Smooth muscle cell (in vitro differentiated cells): ENCODE data around the gene CD151. TPM values are rescaled to one million over a fixed set of nuclear protein-coding genes. Genes with fewer than 3 reads are reported as not detected.

ENCODE experiments used
- DNase-seq: peaks from one replicate; lab custom pipeline; 2025; ENCODE audit not compliant: unreplicated experiment; lab: John Stamatoyannopoulos, UW
- H2AFZ ChIP-seq: fragments of 200-600 bp; sonication (generic); 2 replicates; pipeline ENCODE4 v1.6.0; 2016; ENCODE audit warnings: antibody characterized with exemption, low read depth, mild to moderate bottlenecking
- H3F3A ChIP-seq: fragments of 200-600 bp; sonication (generic); 2 replicates; pipeline ENCODE4 v1.6.0; 2017; ENCODE audit warnings: antibody characterized with exemption, low read depth
- H3K27ac ChIP-seq: fragments of 200-600 bp; sonication (generic); 2 replicates; pipeline ENCODE4 v1.5.1; 2016; ENCODE audit warnings: low read depth, mild to moderate bottlenecking
- H3K27me3 ChIP-seq: fragments of 200-600 bp; sonication (generic); 2 replicates; pipeline ENCODE4 v1.6.1; 2016; ENCODE audit warnings: low read depth, mild to moderate bottlenecking
- H3K36me3 ChIP-seq: fragments of 200-600 bp; sonication (generic); 2 replicates; pipeline ENCODE4 v1.5.1; 2016; ENCODE audit warnings: low read depth
- H3K4me1 ChIP-seq: fragments of 200-600 bp; sonication (generic); 2 replicates; pipeline ENCODE4 v1.5.1; 2016; ENCODE audit warnings: low read depth
- H3K4me2 ChIP-seq: fragments of 200-600 bp; sonication (generic); 2 replicates; pipeline ENCODE4 v1.6.0; 2016; ENCODE audit warnings: mild to moderate bottlenecking
- H3K4me3 ChIP-seq: fragments of 200-600 bp; sonication (generic); 2 replicates; pipeline ENCODE4 v1.5.1; 2016; ENCODE audit warnings: mild to moderate bottlenecking
- H3K79me2 ChIP-seq: fragments of 200-600 bp; sonication (generic); 2 replicates; pipeline ENCODE4 v1.6.0; 2016; ENCODE audit warnings: low read depth, mild to moderate bottlenecking
- H3K9ac ChIP-seq: fragments of 200-600 bp; sonication (generic); 2 replicates; pipeline ENCODE4 v1.6.0; 2016; ENCODE audit warnings: low read depth
- H3K9me3 ChIP-seq: fragments of 200-600 bp; sonication (generic); replicated peaks from 2 replicates; pipeline ENCODE4 v1.5.1; 2016; ENCODE audit warnings: low read depth
- H4K20me1 ChIP-seq: fragments of 200-600 bp; sonication (generic); 2 replicates; pipeline ENCODE4 v1.6.0; 2016; ENCODE audit warnings: low read depth
- CTCF ChIP-seq: fragments of 200-600 bp; sonication (generic); IDR thresholded peaks from 2 replicates; pipeline ENCODE4 v1.5.1; 2017; ENCODE audit warnings: borderline replicate concordance, mild to moderate bottlenecking, antibody characterized with exemption; ENCODE audit not compliant: insufficient read depth, poor library complexity, severe bottlenecking
- WGBS: methylation state at CpG from one replicate; pipeline ENCODE4 v1.1.7; 2016; ENCODE audit warnings: low lambda C conversion rate; 5-methylcytosine and 5-hydroxymethylcytosine counted together
- polyA plus RNA-seq: library from polyadenylated mRNA; unstranded; fragments of >200 nt; fragmentation: Nextera tagmentation; extraction: Ambion mirVana; gene quantifications from 2 replicates; pipeline ENCODE4 v1.2.1, GENCODE V29; 2016
- total RNA-seq: library from RNA; depleted of rRNA; stranded (reverse); fragments of >200 nt; gene quantifications from 2 replicates; pipeline ENCODE4 v1.2.3, GENCODE V29; 2014

The CD151 gene
- total and polyA plus RNA-seq, 2 experiments from 2014 or later: 256 to 391 TPM

- peaks cover 76% of the 10 kb centered on the region for H4K20me1 ChIP-seq
- DNase-seq: no peak
- peak overlapping the region; percentile 96 for H3K4me3 ChIP-seq
- H3K9me3 ChIP-seq: no peaks in the 10 kb centered on the region
- H2AFZ ChIP-seq: no peak overlapping the region
- H3K9ac ChIP-seq: peak overlapping the region; percentile 100
- H3K4me1 ChIP-seq: peaks cover 26% of the 10 kb centered on the region
- H3K27me3 ChIP-seq: no peaks in the 10 kb centered on the region
- H3K4me2 ChIP-seq: peak overlapping the region; percentile 96
- peaks cover 21% of the 10 kb centered on the region for H3K79me2 ChIP-seq
- H3K36me3 ChIP-seq: no peaks in the 10 kb centered on the region
- WGBS: 2% methylated on average over 24 of the region's 53 CpGs
- H3F3A ChIP-seq: peaks cover 12% of the 10 kb centered on the region
- TF ChIP-seq CTCF: no peak
- peak overlapping the region; percentile 66 for H3K27ac ChIP-seq
These were observed 10.5 kb downstream of the CD151 start for GRCh38 chr11:843086-843734.

- peak overlapping the region; percentile 96 for H3K4me3 ChIP-seq
- peak overlapping the region; percentile 96 for H3K4me2 ChIP-seq
- H3K27me3 ChIP-seq: peaks cover 6% of the 10 kb centered on the region
- peak overlapping the region; percentile 100 for H3K9ac ChIP-seq
- H3K27ac ChIP-seq: peak overlapping the region; percentile 66
- H4K20me1 ChIP-seq: peaks cover 77% of the 10 kb centered on the region
- H3K36me3 ChIP-seq: no peaks in the 10 kb centered on the region
- no peak overlapping the region for H2AFZ ChIP-seq
- peaks cover 12% of the 10 kb centered on the region for H3F3A ChIP-seq
- 4% methylated on average over 23 of the region's 25 CpGs for WGBS
- H3K4me1 ChIP-seq: peaks cover 33% of the 10 kb centered on the region
- H3K79me2 ChIP-seq: peaks cover 21% of the 10 kb centered on the region
- no peaks in the 10 kb centered on the region for H3K9me3 ChIP-seq
- peak; percentile 63 for DNase-seq
- TF ChIP-seq CTCF: no peak
These were observed 11.3 kb downstream of the CD151 start for GRCh38 chr11:843818-844692.

- Histone ChIP-seq H3K4me2 (peak overlapping the region; percentile 96), H3K4me1 (peaks cover 34% of the 10 kb centered on the region), H3K79me2 (peaks cover 21% of the 10 kb centered on the region), H3K9ac (no peak overlapping the region), H3K36me3 (no peaks in the 10 kb centered on the region), H3F3A (peaks cover 8% of the 10 kb centered on the region), H4K20me1 (peaks cover 73% of the 10 kb centered on the region), H3K27ac (peak overlapping the region; percentile 66), H3K27me3 (peaks cover 10% of the 10 kb centered on the region), H3K4me3 (peak overlapping the region; percentile 96), H3K9me3 (no peaks in the 10 kb centered on the region), H2AFZ (no peak overlapping the region)
- DNase-seq: peak; percentile 74
- TF ChIP-seq CTCF: no peak
- 46% methylated on average over 24 of the region's 31 CpGs for WGBS
These were observed 12.2 kb downstream of the CD151 start for GRCh38 chr11:844693-845644.
